ES-I3 (cell line): Measurements from ENCODE around the gene PDHA1.
A peak's percentile ranks its signal among the peaks of the same experiment; 100 is the strongest.

Source experiments
- H3K36me3 ChIP-seq: 2 replicates; pipeline ENCODE4 v1.6.1; 2013; ENCODE audit warnings: mild to moderate bottlenecking, low read length, control low read depth, moderate library complexity; ENCODE audit not compliant: insufficient read depth
- H3K4me1 ChIP-seq: 2 replicates; pipeline ENCODE4 v1.6.1; 2013; ENCODE audit warnings: mild to moderate bottlenecking, control low read depth, low read length; ENCODE audit not compliant: insufficient read depth
- H3K9ac ChIP-seq: 2 replicates; pipeline ENCODE4 v1.6.1; 2013; ENCODE audit warnings: low read depth, mild to moderate bottlenecking, low read length, moderate library complexity
- H3K9me3 ChIP-seq: 2 replicates; pipeline ENCODE4 v1.6.1; 2013; ENCODE audit warnings: mild to moderate bottlenecking, low read length, moderate library complexity; ENCODE audit not compliant: control insufficient read depth, insufficient read depth

Gene PDHA1

GRCh38 chrX:19343535-19344408 is at the start of gene PDHA1:
TSS of gene PDHA1 (plus strand) at chrX:19343927. CDS start at chrX:19344038, 111 bp downstream.
- Histone ChIP-seq H3K36me3 (no peaks in the 10 kb centered on the region), H3K9me3 (no peaks in the 10 kb centered on the region)

GRCh38 chrX:19303256-19303880 is 40.4 kb upstream of the PDHA1 start:
- Histone ChIP-seq H3K36me3 (no peaks in the 10 kb centered on the region), H3K9ac (no peak overlapping the region), H3K9me3 (no peaks in the 10 kb centered on the region), H3K4me1 (no peaks in the 10 kb centered on the region)

More at GRCh38 chrX:19343535-19344408, at the start of gene PDHA1:
- H3K4me1 ChIP-seq, result peaks cover 3% of the 10 kb centered on the region; the same call in 1 of the 2 replicates
- peak within 1 kb of the TSS; percentile 49 for H3K9ac ChIP-seq

- Histone ChIP-seq H3K36me3 (no peaks in the 10 kb centered on the region), H3K4me1 (no peaks in the 10 kb centered on the region), H3K9me3 (no peaks in the 10 kb centered on the region), H3K9ac (no peak overlapping the region)
Measured at GRCh38 chrX:19326567-19326966, 17.2 kb upstream of the PDHA1 start.

- H3K36me3 ChIP-seq, result no peaks in the 10 kb centered on the region
- no peak overlapping the region for H3K9ac ChIP-seq
- peaks cover 25% of the 10 kb centered on the region for H3K9me3 ChIP-seq
- H3K4me1 ChIP-seq, result no peaks in the 10 kb centered on the region
Measured at GRCh38 chrX:19331831-19332230, 11.9 kb upstream of the PDHA1 start.

- no peaks in the 10 kb centered on the region for H3K4me1 ChIP-seq
- H3K9me3 ChIP-seq, result peaks cover 28% of the 10 kb centered on the region
- no peak overlapping the region for H3K9ac ChIP-seq
- no peaks in the 10 kb centered on the region for H3K36me3 ChIP-seq
Measured at GRCh38 chrX:19332983-19333382, 10.7 kb upstream of the PDHA1 start.

- Histone ChIP-seq H3K36me3 (no peaks in the 10 kb centered on the region), H3K9ac (no peak overlapping the region)
Measured at GRCh38 chrX:19334945-19335626, 8.6 kb upstream of the PDHA1 start.

GRCh38 chrX:19342331-19342906 is 1.3 kb upstream of the PDHA1 start:
- Histone ChIP-seq H3K36me3 (no peaks in the 10 kb centered on the region), H3K4me1 (peaks cover 3% of the 10 kb centered on the region; the same call in 1 of the 2 replicates), H3K9ac (peak overlapping the region; percentile 49; the same call in 1 of the 2 replicates), H3K9me3 (peaks cover 1% of the 10 kb centered on the region; the same call in 1 of the 2 replicates)

More at GRCh38 chrX:19334945-19335626, 8.6 kb upstream of the PDHA1 start:
- Histone ChIP-seq H3K9me3 (peaks cover 28% of the 10 kb centered on the region), H3K4me1 (no peaks in the 10 kb centered on the region)

- peaks cover 3% of the 10 kb centered on the region; the same call in 1 of the 2 replicates for H3K4me1 ChIP-seq
- no peaks in the 10 kb centered on the region for H3K36me3 ChIP-seq
- H3K9ac ChIP-seq, result peak overlapping the region; percentile 49; the same call in 1 of the 2 replicates
- no peaks in the 10 kb centered on the region for H3K9me3 ChIP-seq
Measured at GRCh38 chrX:19343085-19343534, 617 bp upstream of the PDHA1 start.

GRCh38 chrX:19344661-19345060 is 934 bp downstream of the PDHA1 start:
- Histone ChIP-seq H3K36me3 (no peaks in the 10 kb centered on the region), H3K9ac (peak overlapping the region; percentile 49; the same call in 1 of the 2 replicates), H3K9me3 (no peaks in the 10 kb centered on the region), H3K4me1 (peaks cover 3% of the 10 kb centered on the region; the same call in 1 of the 2 replicates)

GRCh38 chrX:19347916-19348315 is 4.2 kb downstream of the PDHA1 start:
- H3K36me3 ChIP-seq, result peaks cover 10% of the 10 kb centered on the region; the same call in 1 of the 2 replicates

GRCh38 chrX:19349264-19349663 is 5.5 kb downstream of the PDHA1 start:
- H3K9ac ChIP-seq, result no peak overlapping the region
- peaks cover 10% of the 10 kb centered on the region; the same call in 1 of the 2 replicates for H3K36me3 ChIP-seq
- no peaks in the 10 kb centered on the region for H3K4me1 ChIP-seq
- no peaks in the 10 kb centered on the region for H3K9me3 ChIP-seq

More at GRCh38 chrX:19347916-19348315, 4.2 kb downstream of the PDHA1 start:
- H3K9me3 ChIP-seq, result no peaks in the 10 kb centered on the region
- H3K4me1 ChIP-seq, result no peaks in the 10 kb centered on the region
- no peak overlapping the region for H3K9ac ChIP-seq

GRCh38 chrX:19350941-19351384 is 7.2 kb downstream of the PDHA1 start:
- Histone ChIP-seq H3K4me1 (no peaks in the 10 kb centered on the region), H3K36me3 (peaks cover 10% of the 10 kb centered on the region; the same call in 1 of the 2 replicates), H3K9ac (no peak overlapping the region), H3K9me3 (no peaks in the 10 kb centered on the region)

- H3K4me1 ChIP-seq, result no peaks in the 10 kb centered on the region
Measured at GRCh38 chrX:19354625-19355024, 10.9 kb downstream of the PDHA1 start.

GRCh38 chrX:19358521-19358920 is 14.8 kb downstream of the PDHA1 start:
- H3K9me3 ChIP-seq, result no peaks in the 10 kb centered on the region
- no peaks in the 10 kb centered on the region for H3K4me1 ChIP-seq
- H3K9ac ChIP-seq, result no peak overlapping the region
- peaks cover 7% of the 10 kb centered on the region for H3K36me3 ChIP-seq

More at GRCh38 chrX:19354625-19355024, 10.9 kb downstream of the PDHA1 start:
- Histone ChIP-seq H3K9me3 (no peaks in the 10 kb centered on the region), H3K9ac (no peak overlapping the region), H3K36me3 (peaks cover 17% of the 10 kb centered on the region)
